Neuronal stem cell (in vitro differentiated cells): ENCODE data around the gene TAL2.

ENCODE experiments used
- DNase-seq: peaks from one replicate; pipeline ENCODE4 v3.0.0-alpha.2; 2013; ENCODE audit warnings: low spot score
- H2AFZ ChIP-seq: one replicate; pipeline ENCODE4 v1.6.1; 2013; ENCODE audit warnings: mild to moderate bottlenecking, low read length, inconsistent platforms
- H2AK5ac ChIP-seq: 2 replicates; pipeline ENCODE4 v1.6.1; 2013; ENCODE audit warnings: low read depth, mild to moderate bottlenecking, inconsistent platforms, low read length, moderate library complexity, mixed read lengths
- H2BK120ac ChIP-seq: 2 replicates; pipeline ENCODE4 v1.6.1; 2013; ENCODE audit warnings: low read depth, mild to moderate bottlenecking, inconsistent platforms, low read length, moderate library complexity, mixed read lengths
- H2BK12ac ChIP-seq: one replicate; pipeline ENCODE4 v1.6.1; 2013; ENCODE audit warnings: low read length, inconsistent platforms
- H2BK15ac ChIP-seq: 2 replicates; pipeline ENCODE4 v1.6.1; 2013; ENCODE audit warnings: mild to moderate bottlenecking, low read length, inconsistent platforms, mixed read lengths
- H2BK5ac ChIP-seq: one replicate; pipeline ENCODE4 v1.6.1; 2013; ENCODE audit warnings: inconsistent platforms, mild to moderate bottlenecking, low read length, moderate library complexity
- H3K14ac ChIP-seq: one replicate; pipeline ENCODE4 v1.6.1; 2013; ENCODE audit warnings: low read length, inconsistent platforms
- H3K18ac ChIP-seq: 2 replicates; pipeline ENCODE4 v1.6.1; 2013; ENCODE audit warnings: low read length, inconsistent platforms
- H3K23ac ChIP-seq: 2 replicates; pipeline ENCODE4 v1.6.1; 2013; ENCODE audit warnings: low read depth, mild to moderate bottlenecking, mixed read lengths, low read length, inconsistent platforms; ENCODE audit not compliant: poor library complexity
- H3K27ac ChIP-seq: replicated peaks from 3 replicates; pipeline ENCODE4 v1.5.1; 2013; ENCODE audit warnings: low read length, inconsistent platforms
- H3K27me3 ChIP-seq, 3 experiments: 2 replicates each; pipeline ENCODE4 v1.6.1; 2013; ENCODE audit warnings: low read length in 3 of 3, mild to moderate bottlenecking in 2 of 3, inconsistent platforms in 1 of 3, low read depth in 1 of 3, mixed read lengths in 1 of 3, moderate library complexity in 1 of 3; ENCODE audit not compliant: control insufficient read depth in 3 of 3, insufficient read depth in 3 of 3
- H3K36me3 ChIP-seq, 2 donors: replicated peaks in 1 of 2; 2 replicates each; pipeline ENCODE4 v1.6.1; 2013; ENCODE audit warnings: low read length in 2 of 2; ENCODE audit not compliant: control insufficient read depth in 2 of 2, insufficient read depth in 2 of 2
- H3K4ac ChIP-seq: 2 replicates; pipeline ENCODE4 v1.6.1; 2013; ENCODE audit warnings: inconsistent platforms, mild to moderate bottlenecking, low read length, moderate library complexity
- H3K4me1 ChIP-seq, 2 donors: 1 replicate in 1 of 2; 2 replicates in 1 of 2; pipeline ENCODE4 v1.6.1; 2013; ENCODE audit warnings: low read length in 2 of 2, low read depth in 1 of 2; ENCODE audit not compliant: control insufficient read depth in 2 of 2, insufficient read depth in 1 of 2
- H3K4me2 ChIP-seq: one replicate; pipeline ENCODE4 v1.6.1; 2013; ENCODE audit warnings: mild to moderate bottlenecking, low read length, inconsistent platforms; ENCODE audit not compliant: insufficient read depth, poor library complexity, severe bottlenecking
- H3K4me3 ChIP-seq, 2 donors: 2 replicates each; pipeline ENCODE4 v1.5.1; 2013; ENCODE audit warnings: low read length in 2 of 2, mild to moderate bottlenecking in 2 of 2, inconsistent platforms in 1 of 2, moderate library complexity in 1 of 2
- H3K79me1 ChIP-seq: one replicate; pipeline ENCODE4 v1.6.1; 2013; ENCODE audit warnings: low read depth, mild to moderate bottlenecking, inconsistent platforms, low read length, moderate library complexity
- H3K9ac ChIP-seq: one replicate; pipeline ENCODE4 v1.6.1; 2013; ENCODE audit warnings: mild to moderate bottlenecking, low read depth, low read length, inconsistent platforms; ENCODE audit not compliant: poor library complexity
- H3K9me3 ChIP-seq, 2 donors: replicated peaks in 1 of 2; 2 replicates each; pipeline versions ENCODE3 to v1.6.1; 2013; ENCODE audit warnings: low read length in 2 of 2, mild to moderate bottlenecking in 2 of 2, inconsistent platforms in 1 of 2, low read depth in 1 of 2, mixed read lengths in 1 of 2, moderate library complexity in 1 of 2; ENCODE audit not compliant: control insufficient read depth in 2 of 2, insufficient read depth in 1 of 2
- H4K8ac ChIP-seq: one replicate; pipeline ENCODE4 v1.6.1; 2013; ENCODE audit warnings: low read depth, mild to moderate bottlenecking, inconsistent platforms, low read length, moderate library complexity
- H4K91ac ChIP-seq: one replicate; pipeline ENCODE4 v1.6.1; 2013; ENCODE audit warnings: low read length, low read depth, mild to moderate bottlenecking, inconsistent platforms; ENCODE audit not compliant: poor library complexity
- WGBS, 2 donors: extraction: QIAGEN DNeasy Blood & Tissue Kit; methylation state at CpG; one replicate each; pipeline ENCODE4 v1.1.7; 2013; ENCODE audit warnings: missing lambda C conversion rate in 2 of 2, mixed read lengths in 1 of 2; ENCODE audit not compliant: insufficient read length in 2 of 2, insufficient replicate concordance in 1 of 2; ENCODE audit errors: extremely low coverage in 2 of 2; 5-methylcytosine and 5-hydroxymethylcytosine counted together

Gene TAL2

GRCh38 chr9:105633411-105633810 lies 28.8 kb upstream of the TAL2 start:
- Histone ChIP-seq H2BK12ac (no peak overlapping the region), H3K79me1 (no peaks in the 10 kb centered on the region), H2BK120ac (no peak overlapping the region), H2BK5ac (no peak overlapping the region), H3K4ac (no peak overlapping the region), H2BK15ac (no peak overlapping the region), H3K4me3 (no peak overlapping the region), H3K27ac (no peak overlapping the region), H3K23ac (no peak overlapping the region), H3K4me1 (no peaks in the 10 kb centered on the region), H4K91ac (no peak overlapping the region), H3K9ac (no peak overlapping the region), H3K4me2 (no peak overlapping the region), H4K8ac (no peak overlapping the region), H3K18ac (no peak overlapping the region), H3K14ac (no peak overlapping the region), H2AK5ac (no peak overlapping the region), H3K27me3 (no peaks in the 10 kb centered on the region), H2AFZ (no peak overlapping the region), H3K36me3 (peaks cover 0 to 23% of the 10 kb centered on the region in 2 donors), H3K9me3 (no peaks in the 10 kb centered on the region)
- no CpG with 5 or more reads among the region's 3 CpGs for WGBS, 2 donors
- DNase-seq = no peak

GRCh38 chr9:105636331-105636730 lies 25.9 kb upstream of the TAL2 start:
- H3K27ac ChIP-seq = no peak overlapping the region
- H2AK5ac ChIP-seq = no peak overlapping the region
- H4K91ac ChIP-seq = no peak overlapping the region
- H3K4me1 ChIP-seq = no peaks in the 10 kb centered on the region
- no peak overlapping the region for H3K9ac ChIP-seq
- WGBS, 2 donors = no CpG with 5 or more reads among the region's 1 CpG
- H3K14ac ChIP-seq = no peak overlapping the region
- no peak overlapping the region for H2BK5ac ChIP-seq
- peaks cover 0 to 15% of the 10 kb centered on the region in 2 donors for H3K36me3 ChIP-seq
- no peaks in the 10 kb centered on the region for H3K27me3 ChIP-seq
- H3K4ac ChIP-seq = no peak overlapping the region
- no peak overlapping the region for H2BK12ac ChIP-seq
- no peak overlapping the region for H4K8ac ChIP-seq
- no peak overlapping the region for H2BK15ac ChIP-seq
- no peaks in the 10 kb centered on the region for H3K79me1 ChIP-seq
- no peaks in the 10 kb centered on the region for H3K9me3 ChIP-seq
- H2AFZ ChIP-seq = no peak overlapping the region
- H3K23ac ChIP-seq = no peak overlapping the region
- H3K4me3 ChIP-seq = no peak overlapping the region
- H3K18ac ChIP-seq = no peak overlapping the region
- H3K4me2 ChIP-seq = no peak overlapping the region
- no peak overlapping the region for H2BK120ac ChIP-seq
- DNase-seq = no peak

GRCh38 chr9:105637787-105638395 lies 24.4 kb upstream of the TAL2 start:
- Histone ChIP-seq H3K36me3 (peaks cover 0 to 15% of the 10 kb centered on the region in 2 donors), H3K14ac (no peak overlapping the region), H3K9ac (no peak overlapping the region), H2BK120ac (no peak overlapping the region), H3K4me2 (no peak overlapping the region), H3K23ac (no peak overlapping the region), H3K4me3 (no peak overlapping the region), H2BK15ac (no peak overlapping the region), H2AFZ (no peak overlapping the region), H3K4me1 (no peaks in the 10 kb centered on the region), H3K27me3 (no peaks in the 10 kb centered on the region), H2BK12ac (no peak overlapping the region), H3K4ac (no peak overlapping the region), H3K27ac (no peak overlapping the region), H3K9me3 (peaks cover 0 to 2% of the 10 kb centered on the region in 2 donors), H2BK5ac (no peak overlapping the region), H3K18ac (no peak overlapping the region), H4K8ac (no peak overlapping the region), H4K91ac (no peak overlapping the region), H2AK5ac (no peak overlapping the region), H3K79me1 (no peaks in the 10 kb centered on the region)
- WGBS, 2 donors = no CpG with 5 or more reads among the region's 4 CpGs
- no peak for DNase-seq

DNA sequence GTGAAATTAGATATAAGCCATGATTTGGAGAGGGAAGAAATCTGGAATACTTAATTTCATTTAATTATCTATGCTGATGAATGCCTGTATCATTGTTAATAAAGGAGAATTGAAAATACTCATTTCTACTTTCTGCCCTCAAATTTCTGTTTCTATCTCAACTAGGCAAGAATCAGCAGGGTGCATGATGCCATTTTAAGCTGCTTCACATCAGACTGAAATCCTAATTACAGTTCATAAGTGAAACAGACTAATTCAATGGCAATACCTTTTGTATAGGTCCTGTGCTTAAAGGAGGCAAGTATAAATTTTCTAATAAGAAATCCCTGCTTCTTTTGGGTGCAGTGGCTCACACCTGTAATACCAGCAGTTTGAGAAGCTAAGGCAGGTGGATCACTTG lies 22.3 kb upstream of the TAL2 start:
- H3K36me3 ChIP-seq = peaks cover 0 to 9% of the 10 kb centered on the region in 2 donors
- no peak overlapping the region for H3K27ac ChIP-seq
- no peak overlapping the region for H4K8ac ChIP-seq
- H3K23ac ChIP-seq = no peak overlapping the region
- no peak overlapping the region for H2AK5ac ChIP-seq
- no peak overlapping the region for H3K9ac ChIP-seq
- no peaks in the 10 kb centered on the region for H3K27me3 ChIP-seq
- H3K4me1 ChIP-seq = no peaks in the 10 kb centered on the region
- no peak overlapping the region for H2BK15ac ChIP-seq
- no peak overlapping the region for H3K4me2 ChIP-seq
- no peak overlapping the region for H2BK5ac ChIP-seq
- no peak for DNase-seq
- H3K79me1 ChIP-seq = no peaks in the 10 kb centered on the region
- H2BK12ac ChIP-seq = no peak overlapping the region
- no peak overlapping the region for H2BK120ac ChIP-seq
- H3K4ac ChIP-seq = no peak overlapping the region
- no peak overlapping the region for H3K14ac ChIP-seq
- no peak overlapping the region for H3K18ac ChIP-seq
- H3K4me3 ChIP-seq = no peak overlapping the region
- peaks cover 0 to 2% of the 10 kb centered on the region in 2 donors for H3K9me3 ChIP-seq
- no peak overlapping the region for H2AFZ ChIP-seq
- H4K91ac ChIP-seq = no peak overlapping the region
